Neural progenitor cell (in vitro differentiated cells): ENCODE data around the gene CHKA. TPM values are rescaled to one million over a fixed set of nuclear protein-coding genes. Genes with fewer than 3 reads are reported as not detected.

ENCODE experiments used
- DNase-seq: peaks from one replicate; pipeline ENCODE4 v3.0.0-alpha.2; 2016; ENCODE audit warnings: low spot score
- H2AFZ ChIP-seq: fragments of 200-600 bp; sonication (generic); replicated peaks from 2 replicates; pipeline ENCODE4 v1.6.1; 2016; ENCODE audit warnings: antibody characterized with exemption
- H3F3A ChIP-seq: fragments of 200-600 bp; sonication (generic); 2 replicates; pipeline ENCODE4 v1.6.1; 2016; ENCODE audit warnings: antibody characterized with exemption, low read depth
- H3K27ac ChIP-seq: fragments of 200-600 bp; sonication (generic); 2 replicates; pipeline ENCODE4 v1.5.1; 2016; ENCODE audit warnings: mild to moderate bottlenecking
- H3K27me3 ChIP-seq: fragments of 200-600 bp; sonication (generic); 2 replicates; pipeline ENCODE4 v1.6.1; 2016; ENCODE audit warnings: mild to moderate bottlenecking, moderate library complexity
- H3K36me3 ChIP-seq: fragments of 200-600 bp; sonication (generic); 2 replicates; pipeline ENCODE4 v1.5.1; 2016
- H3K4me1 ChIP-seq: fragments of 200-600 bp; sonication (generic); 2 replicates; pipeline ENCODE4 v1.6.1; 2016; ENCODE audit warnings: mixed run types
- H3K4me2 ChIP-seq: fragments of 200-600 bp; sonication (generic); 2 replicates; pipeline ENCODE4 v1.6.1; 2016
- H3K4me3 ChIP-seq: fragments of 200-600 bp; sonication (generic); 2 replicates; pipeline ENCODE4 v1.5.1; 2016
- H3K79me2 ChIP-seq: fragments of 200-600 bp; sonication (generic); 2 replicates; pipeline ENCODE4 v1.6.1; 2016; ENCODE audit warnings: low read depth
- H3K9ac ChIP-seq: fragments of 200-600 bp; sonication (generic); 2 replicates; pipeline ENCODE4 v1.6.1; 2016
- H3K9me3 ChIP-seq: fragments of 200-600 bp; sonication (generic); 2 replicates; pipeline ENCODE4 v1.5.1; 2016; ENCODE audit warnings: low read depth
- H4K20me1 ChIP-seq: fragments of 200-600 bp; sonication (generic); 2 replicates; pipeline ENCODE4 v1.6.1; 2016; ENCODE audit warnings: low read depth
- H3K27ac Mint-ChIP-seq: 3 replicates; pipeline ENCODE4 v1.8.0; 2021; ENCODE audit warnings: mixed read lengths
- H3K27me3 Mint-ChIP-seq: 2 replicates; pipeline ENCODE4 v1.8.0; 2022; ENCODE audit warnings: low read depth, mild to moderate bottlenecking, inconsistent platforms, moderate library complexity, mixed read lengths; ENCODE audit not compliant: insufficient read depth
- H3K36me3 Mint-ChIP-seq: 3 replicates; pipeline ENCODE4 v1.8.0; 2021; ENCODE audit warnings: mixed read lengths
- H3K4me1 Mint-ChIP-seq: 3 replicates; pipeline ENCODE4 v1.8.0; 2021; ENCODE audit warnings: mixed read lengths
- H3K4me3 Mint-ChIP-seq: 3 replicates; pipeline ENCODE4 v1.8.0; 2021; ENCODE audit warnings: mild to moderate bottlenecking, moderate library complexity, mixed read lengths
- H3K9me3 Mint-ChIP-seq: 3 replicates; pipeline ENCODE4 v1.8.0; 2020; ENCODE audit warnings: mixed read lengths
- CTCF ChIP-seq: fragments of 200-600 bp; sonication (generic); IDR thresholded peaks from 2 replicates; pipeline ENCODE4 v1.5.1; 2017; ENCODE audit warnings: antibody characterized with exemption, mild to moderate bottlenecking
- EZH2 ChIP-seq: fragments of 200-600 bp; sonication (generic); IDR thresholded peaks from 2 replicates; pipeline ENCODE4 v1.6.1; 2017; ENCODE audit warnings: antibody characterized with exemption, mild to moderate bottlenecking, moderate library complexity
- EZH2phosphoT487 ChIP-seq: fragments of 200-600 bp; sonication (generic); IDR thresholded peaks from 2 replicates; pipeline ENCODE4 v1.6.1; 2017; ENCODE audit warnings: antibody characterized with exemption
- total RNA-seq: library from RNA; depleted of rRNA; stranded (reverse); fragments of >200 nt; gene quantifications from 2 replicates; pipeline ENCODE4 v1.2.3, GENCODE V29; 2015; ENCODE audit warnings: low replicate concordance

CHKA gene
- total RNA-seq, 1 donor from 2014 or later, result 36.8 TPM

DNA sequence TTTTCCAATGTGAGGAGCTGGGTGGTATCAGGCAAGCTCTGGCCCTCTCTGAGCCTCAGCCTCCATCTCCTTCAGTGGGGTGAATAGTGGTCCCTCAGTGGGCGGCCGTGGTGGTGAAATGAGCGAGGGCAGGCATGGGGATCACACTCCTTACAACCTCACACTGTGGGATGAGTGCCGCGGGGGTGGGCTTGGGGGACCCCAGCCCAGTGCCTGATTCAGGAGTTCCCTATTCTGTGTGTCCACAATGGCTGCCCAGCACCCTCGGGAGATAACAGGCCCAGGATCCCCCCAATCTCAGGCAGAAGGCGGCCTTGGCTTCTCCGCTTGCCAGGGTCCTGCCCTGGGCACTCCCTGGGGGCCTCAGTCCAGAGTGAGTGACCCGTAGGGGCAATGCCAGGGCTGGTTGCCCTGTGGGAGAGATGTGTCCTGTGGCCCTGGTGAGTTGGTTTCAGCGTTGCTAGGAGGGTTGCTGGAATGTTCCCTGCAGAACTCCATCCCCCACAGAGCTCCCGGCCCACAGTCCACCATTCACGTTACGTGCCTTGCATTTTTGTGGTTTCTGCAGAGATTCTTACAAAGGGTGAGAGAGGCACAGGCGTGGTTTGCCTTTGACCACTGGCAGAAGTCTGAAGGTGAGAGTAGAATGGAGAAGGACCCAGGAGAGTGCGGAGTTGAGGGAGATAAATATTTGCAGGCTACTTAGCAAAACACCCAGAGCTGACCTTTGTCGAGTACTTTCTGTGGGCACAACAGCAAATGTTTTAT lies 108.2 kb downstream of the CHKA start:
- Histone ChIP-seq H3K27me3 (no peaks in the 10 kb centered on the region), H3K79me2 (no peaks in the 10 kb centered on the region), H4K20me1 (no peaks in the 10 kb centered on the region), H3K4me2 (no peak overlapping the region), H3K36me3 (no peaks in the 10 kb centered on the region), H2AFZ (no peak overlapping the region), H3K4me3 (no peak overlapping the region), H3K27ac (no peak overlapping the region), H3K9me3 (no peaks in the 10 kb centered on the region), H3F3A (peaks cover 8% of the 10 kb centered on the region), H3K4me1 (peaks cover 14% of the 10 kb centered on the region), H3K9ac (no peak overlapping the region)
- Mint-ChIP-seq H3K4me3 (peak overlapping the region; percentile 54), H3K9me3 (no peaks in the 10 kb centered on the region), H3K27me3 (peaks cover 8% of the 10 kb centered on the region), H3K4me1 (peaks cover 68% of the 10 kb centered on the region), H3K27ac (peak overlapping the region; percentile 97), H3K36me3 (no peaks in the 10 kb centered on the region)
- TF ChIP-seq EZH2 (no peak), CTCF (no peak), EZH2phosphoT487 (no peak)
- DNase-seq, result no peak

- Mint-ChIP-seq H3K27ac (peak overlapping the region; percentile 95), H3K4me1 (peaks cover 60% of the 10 kb centered on the region), H3K9me3 (no peaks in the 10 kb centered on the region), H3K4me3 (peak overlapping the region; percentile 48), H3K36me3 (no peaks in the 10 kb centered on the region), H3K27me3 (peaks cover 8% of the 10 kb centered on the region)
- no peak for TF ChIP-seq EZH2phosphoT487
- TF ChIP-seq CTCF, result no peak
- TF ChIP-seq EZH2, result no peak
- Histone ChIP-seq H3K9ac (no peak overlapping the region), H2AFZ (no peak overlapping the region), H3F3A (peaks cover 8% of the 10 kb centered on the region), H3K27ac (no peak overlapping the region), H4K20me1 (no peaks in the 10 kb centered on the region), H3K36me3 (no peaks in the 10 kb centered on the region), H3K27me3 (no peaks in the 10 kb centered on the region), H3K79me2 (no peaks in the 10 kb centered on the region), H3K4me3 (no peak overlapping the region), H3K9me3 (no peaks in the 10 kb centered on the region), H3K4me1 (peaks cover 14% of the 10 kb centered on the region), H3K4me2 (no peak overlapping the region)
- DNase-seq, result no peak
These were observed 108.9 kb downstream of the CHKA start for GRCh38 chr11:68012044-68012842.

DNA sequence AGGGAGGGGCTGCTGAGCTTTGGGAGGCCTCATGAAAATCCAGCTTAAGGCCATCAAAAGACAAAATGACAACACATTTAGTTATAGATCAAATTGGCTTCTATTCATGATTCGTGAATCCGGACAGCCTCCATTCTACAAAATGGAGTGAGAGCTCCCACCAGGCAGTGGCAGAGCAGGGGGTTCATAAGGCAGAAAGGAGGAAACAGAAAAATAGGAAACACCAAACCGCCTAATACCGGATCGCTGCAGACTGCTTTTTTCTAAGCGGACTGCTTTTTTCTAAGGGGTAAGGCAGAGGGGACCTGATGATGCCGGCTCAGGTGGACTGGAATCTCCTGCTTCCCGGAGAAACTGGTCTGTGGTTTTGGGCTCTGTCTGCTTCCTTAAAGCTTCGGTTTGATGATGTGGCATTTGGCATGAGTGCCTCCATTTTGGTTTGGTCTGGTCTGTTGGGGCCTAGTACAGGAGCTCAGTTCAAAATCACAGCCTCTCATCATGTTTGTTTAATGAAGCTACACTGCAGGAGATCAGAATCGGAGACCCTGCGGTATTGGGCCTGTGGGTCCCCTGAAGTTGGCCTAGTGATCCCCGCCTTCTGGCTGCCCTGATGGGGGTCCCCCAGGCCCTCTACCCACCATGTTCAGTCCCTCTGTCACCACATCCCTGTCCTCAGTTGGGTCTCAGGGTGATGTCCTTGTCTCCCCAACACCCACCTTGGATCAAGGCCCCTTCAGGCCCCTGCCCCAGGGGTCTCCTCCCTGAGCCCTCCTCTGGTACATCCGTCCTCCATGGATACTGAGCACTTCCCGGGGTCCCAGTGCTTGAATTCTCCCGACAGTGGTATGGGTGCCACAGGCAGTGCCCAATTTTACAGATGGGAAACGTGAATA lies 109.9 kb downstream of the CHKA start:
- Histone ChIP-seq H3K9ac (no peak overlapping the region), H3K4me3 (no peak overlapping the region), H3K79me2 (no peaks in the 10 kb centered on the region), H2AFZ (no peak overlapping the region), H3F3A (peaks cover 8% of the 10 kb centered on the region), H3K4me2 (peak overlapping the region; percentile 24), H3K27me3 (no peaks in the 10 kb centered on the region), H3K9me3 (no peaks in the 10 kb centered on the region), H3K36me3 (no peaks in the 10 kb centered on the region), H3K4me1 (peaks cover 14% of the 10 kb centered on the region), H3K27ac (no peak overlapping the region), H4K20me1 (no peaks in the 10 kb centered on the region)
- H3K27me3 Mint-ChIP-seq, result peaks cover 12% of the 10 kb centered on the region
- no peak for TF ChIP-seq EZH2phosphoT487
- H3K36me3 Mint-ChIP-seq, result no peaks in the 10 kb centered on the region
- H3K27ac Mint-ChIP-seq, result peak overlapping the region; percentile 95
- H3K4me1 Mint-ChIP-seq, result peaks cover 57% of the 10 kb centered on the region
- DNase-seq, result no peak
- peak overlapping the region; percentile 48 for H3K4me3 Mint-ChIP-seq
- no peaks in the 10 kb centered on the region for H3K9me3 Mint-ChIP-seq
